T47D (cell line): Measurements from ENCODE around the gene KLF15.

ENCODE experiments used
- DNase-seq, 2 experiments: peaks; one replicate each; pipeline versions ENCODE4 v3.0.0 to v3.0.0-alpha.2; 2011 to 2012; ENCODE audit warnings: low read depth in 1 of 2, low spot score in 1 of 2
- JUND ChIP-seq: IDR thresholded peaks from 2 replicates; pipeline ENCODE4 v1.6.1; 2012; ENCODE audit warnings: low read depth
- in situ Hi-C: cut with HindIII; loops from 2 replicates; pipeline ENCODE4 v1.10.0; 2016; ENCODE audit warnings: low sequenced_read_pairs, low pct_unique_long_range_greater_than_20kb

KLF15 gene

GRCh38 chr3:126365351-126366277 lies 8.4 kb upstream of the KLF15 start:
- no peak for TF ChIP-seq JUND
- in situ Hi-C loops: no loop called here
- no peak for DNase-seq

DNA sequence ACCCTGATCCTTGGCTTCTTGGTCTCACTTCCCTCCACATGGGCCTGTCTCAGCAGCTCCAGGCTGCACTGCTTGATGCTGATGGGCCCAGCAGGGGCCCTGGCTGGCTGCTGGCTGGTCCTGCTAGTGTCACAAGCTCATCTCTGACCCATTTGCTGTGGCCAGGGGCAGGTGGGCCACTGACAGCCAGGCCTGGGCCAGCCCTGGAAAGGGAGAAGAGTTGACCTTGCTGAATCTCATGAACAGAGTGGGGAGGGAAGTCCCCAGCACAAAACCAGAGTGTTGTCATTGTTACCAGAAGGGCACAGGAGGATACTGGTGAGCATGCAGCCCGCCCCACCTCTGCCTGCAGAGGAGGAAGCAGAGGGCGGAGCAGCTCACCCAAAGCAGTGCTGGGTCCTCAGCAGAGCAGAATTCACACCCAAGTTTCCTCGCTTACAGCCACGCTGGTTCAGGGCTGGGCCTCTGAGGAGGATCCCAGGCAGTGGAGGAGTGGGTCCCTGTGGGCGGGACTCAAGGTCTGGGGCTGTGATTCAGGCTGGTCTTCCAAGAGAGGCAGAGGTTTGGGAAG lies 7.6 kb upstream of the KLF15 start:
- DNase-seq: no peak
- no peak for TF ChIP-seq JUND
- in situ Hi-C loops: no loop called here

DNA sequence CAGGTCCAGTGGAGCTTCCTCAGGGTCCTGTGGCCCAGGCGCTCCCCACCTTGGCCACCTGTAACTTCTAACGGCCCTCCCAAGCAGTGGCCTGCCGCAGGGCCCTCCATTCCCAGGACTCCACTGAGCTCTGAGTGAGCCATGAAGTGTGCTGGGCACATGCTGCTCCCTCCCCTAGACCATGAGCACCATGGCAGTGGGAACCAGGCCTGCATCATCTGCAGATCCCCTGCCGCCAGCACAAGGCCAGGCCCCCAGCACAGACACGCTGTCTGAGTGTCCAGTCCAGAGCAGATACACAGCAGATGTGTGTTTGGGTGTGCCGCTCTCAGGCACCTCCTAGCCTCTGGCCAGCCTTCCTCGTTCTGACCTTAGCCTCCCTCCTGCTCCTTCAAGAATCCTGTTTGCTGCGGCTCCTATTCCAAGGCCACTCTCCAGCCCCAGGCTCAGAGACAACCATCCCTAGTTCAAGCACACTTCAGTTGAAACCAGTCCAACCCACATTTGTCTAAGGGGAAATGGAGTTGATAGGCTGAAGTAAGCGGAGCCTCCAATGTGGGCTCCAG lies 7.0 kb upstream of the KLF15 start:
- no peak for TF ChIP-seq JUND
- in situ Hi-C loops: no loop called here
- DNase-seq: no peak

DNA sequence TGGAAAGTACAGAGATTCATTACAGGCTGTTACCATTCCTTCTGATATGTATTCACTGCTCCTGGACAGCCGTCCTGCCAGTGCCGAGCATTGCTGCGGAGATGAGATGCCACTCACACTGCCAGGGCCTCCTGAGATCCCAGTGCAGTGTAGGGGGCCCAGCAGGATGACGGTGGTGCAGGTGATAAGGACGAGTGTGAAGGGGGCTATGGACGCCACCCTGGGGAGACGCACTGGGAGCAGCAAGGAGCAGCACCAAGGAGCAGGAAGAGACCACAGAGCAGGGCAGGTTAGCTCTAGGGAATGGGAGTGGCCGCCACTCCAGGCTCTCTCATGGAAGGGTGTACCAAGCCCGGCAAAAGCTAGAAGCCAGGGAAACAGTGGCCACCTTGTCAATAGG lies 4.0 kb upstream of the KLF15 start:
- in situ Hi-C loops: no loop called here
- TF ChIP-seq JUND: no peak
- DNase-seq: no peak

DNA sequence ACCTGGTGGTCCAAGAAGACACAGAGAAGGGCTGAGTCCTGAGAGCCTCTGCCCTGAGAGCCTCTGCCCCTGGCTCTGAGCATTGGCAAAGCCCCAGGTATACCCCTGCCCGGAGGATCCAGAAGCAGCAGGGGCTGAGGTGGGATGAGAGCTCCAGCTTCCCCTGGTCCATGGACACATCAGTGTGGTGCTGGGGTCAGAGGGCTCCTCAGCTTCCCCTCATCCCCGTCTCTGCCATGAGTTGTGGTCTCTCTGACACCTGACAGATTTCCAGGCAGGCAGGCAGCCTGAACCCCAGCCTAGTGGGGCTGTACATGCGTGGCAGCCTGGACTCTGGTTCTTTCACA lies 3.5 kb upstream of the KLF15 start:
- no peak for DNase-seq
- in situ Hi-C loops: no loop called here
- no peak for TF ChIP-seq JUND

DNA sequence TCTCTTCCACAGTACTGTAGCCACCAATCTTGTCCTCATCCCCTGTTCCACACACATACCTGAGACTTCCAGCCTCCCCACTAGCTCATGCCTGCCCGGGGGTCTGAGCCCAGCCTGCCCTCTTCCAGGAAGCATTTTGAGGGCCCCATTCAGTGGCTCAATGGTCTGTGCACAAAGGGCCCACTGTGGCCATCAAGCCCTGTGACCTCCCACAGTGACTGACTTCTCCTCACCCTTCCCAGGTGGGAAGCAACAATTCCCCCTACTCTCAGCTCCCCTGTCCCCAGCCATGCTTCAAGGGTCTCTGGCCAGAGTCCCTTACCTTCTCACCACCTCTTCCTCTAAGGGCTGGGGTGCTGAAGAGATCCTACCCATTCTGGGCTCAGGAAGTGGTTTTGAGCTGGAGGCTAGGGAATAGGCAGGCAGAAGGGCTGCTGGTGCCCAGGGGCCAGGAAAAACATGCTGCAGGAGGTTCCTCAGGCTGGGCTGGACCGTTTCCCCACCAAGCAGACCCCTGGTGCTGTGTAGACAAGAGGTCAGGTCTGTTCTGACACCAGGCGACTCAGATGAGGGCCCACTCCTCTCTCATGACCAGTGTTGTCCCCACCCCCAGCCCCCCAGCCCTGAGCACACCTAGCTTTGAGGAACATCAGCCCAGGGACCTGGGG lies 3.0 kb upstream of the KLF15 start:
- DNase-seq: no peak
- in situ Hi-C loops: no loop called here
- TF ChIP-seq JUND: no peak

DNA sequence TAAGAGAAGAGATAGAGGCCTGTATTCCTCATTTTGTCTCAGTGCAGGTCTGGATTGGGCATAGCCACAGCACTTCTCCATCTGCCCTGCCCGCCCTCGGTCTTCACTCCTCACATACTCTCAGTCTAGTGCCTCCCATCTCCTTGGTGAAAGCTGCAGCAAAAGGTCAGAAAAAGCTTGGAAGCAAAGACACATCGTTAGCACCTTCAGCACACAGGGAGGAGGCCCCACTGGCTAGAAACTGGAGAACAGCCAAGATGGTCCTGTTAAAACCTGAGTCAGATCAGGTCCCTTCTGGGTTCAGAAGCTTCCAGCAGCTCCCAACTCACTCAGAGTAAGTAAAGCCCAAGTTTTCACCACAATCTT lies 1.6 kb upstream of the KLF15 start:
- DNase-seq: no peak
- no peak for TF ChIP-seq JUND
- in situ Hi-C loops: no loop called here

DNA sequence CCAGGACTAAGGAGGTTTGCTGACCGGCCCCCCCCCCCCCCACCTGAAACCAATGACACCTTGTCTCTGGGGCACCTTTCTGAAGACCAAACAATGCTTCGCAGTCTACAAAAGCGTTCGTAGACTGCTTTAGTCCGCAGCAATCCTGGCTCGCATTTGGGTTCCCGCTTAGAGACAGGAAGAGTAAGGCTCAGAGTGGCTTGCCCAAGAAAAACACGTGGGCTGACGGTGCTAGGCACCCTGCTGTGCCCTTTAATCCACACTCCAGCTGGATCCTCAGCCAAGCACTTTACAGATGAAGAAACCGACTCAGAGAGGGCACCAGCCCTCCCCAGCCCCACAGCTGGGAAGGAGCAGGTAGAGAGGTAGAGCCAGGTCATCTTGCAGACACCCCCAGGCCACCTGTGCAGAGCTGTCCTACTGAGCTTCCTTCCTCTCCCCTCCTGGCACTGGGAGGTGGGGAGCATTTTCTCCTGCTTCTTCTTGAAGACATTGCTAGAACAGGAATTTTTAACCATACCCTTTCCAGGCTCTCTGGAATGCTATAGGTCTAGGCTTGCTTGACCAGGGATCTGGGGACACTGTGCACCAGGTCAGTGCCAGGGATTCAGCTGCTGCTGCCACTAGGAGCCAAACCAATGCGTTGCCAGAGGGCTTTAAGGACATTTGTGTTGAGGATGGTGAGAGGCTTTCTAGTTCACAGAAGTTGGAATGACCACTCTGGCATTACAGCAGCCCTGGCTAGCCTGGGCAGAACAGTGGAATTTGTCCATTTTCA lies 1.0 kb upstream of the KLF15 start:
- no peak for TF ChIP-seq JUND
- in situ Hi-C loops: no loop called here
- no peak for DNase-seq

DNA sequence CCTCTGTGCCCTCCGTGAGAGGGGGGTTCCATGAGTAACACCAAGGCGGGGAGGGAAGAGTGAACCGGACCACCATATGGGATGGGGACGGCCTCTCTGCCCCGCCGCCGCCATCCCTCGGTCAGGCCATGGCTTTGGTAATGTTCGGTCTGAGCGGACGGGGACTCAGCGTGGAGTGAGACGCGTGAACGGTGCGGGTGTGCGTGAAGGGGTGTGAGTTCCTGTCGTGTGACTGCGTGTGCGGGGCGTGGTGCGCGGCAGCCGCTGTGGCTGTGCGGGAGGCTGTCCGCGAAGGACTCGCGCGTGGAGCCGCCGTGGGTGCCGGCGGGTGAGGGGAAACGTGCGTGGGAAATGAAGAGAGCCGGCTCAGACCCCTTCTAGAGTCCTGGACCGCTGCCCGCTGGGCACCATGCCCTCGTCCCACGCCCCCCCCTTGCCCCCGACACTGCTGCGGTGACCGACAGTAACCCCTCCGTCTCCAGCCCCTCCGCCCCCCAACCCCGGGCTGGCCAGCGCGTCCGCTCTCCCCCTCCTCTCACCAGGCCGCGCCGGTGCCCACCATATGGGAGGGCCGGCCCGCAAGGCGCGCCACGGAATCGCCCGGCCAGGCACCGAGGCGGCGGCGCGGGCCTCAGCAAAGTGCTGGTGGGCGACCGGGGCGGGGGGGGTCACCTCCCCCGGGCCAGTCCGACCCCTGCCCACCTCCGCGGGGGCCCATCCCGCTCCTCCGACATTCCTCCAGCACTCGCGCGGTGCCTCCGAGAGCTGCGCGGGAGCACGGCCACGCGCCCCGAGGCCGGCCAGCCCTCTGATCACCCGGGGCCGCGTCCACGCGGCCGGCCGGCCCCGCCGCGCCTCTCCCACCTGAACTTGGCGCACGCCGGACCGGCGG lies 589 bp downstream of the KLF15 start:
- peak in 1 of 2 experiments; percentile 37 for DNase-seq
- in situ Hi-C loops: no loop called here
- no peak for TF ChIP-seq JUND

GRCh38 chr3:126355777-126356372 lies 1.3 kb downstream of the KLF15 start:
- in situ Hi-C loops: no loop called here
- TF ChIP-seq JUND: no peak
- peak; percentile 31 to 75 for DNase-seq

DNA sequence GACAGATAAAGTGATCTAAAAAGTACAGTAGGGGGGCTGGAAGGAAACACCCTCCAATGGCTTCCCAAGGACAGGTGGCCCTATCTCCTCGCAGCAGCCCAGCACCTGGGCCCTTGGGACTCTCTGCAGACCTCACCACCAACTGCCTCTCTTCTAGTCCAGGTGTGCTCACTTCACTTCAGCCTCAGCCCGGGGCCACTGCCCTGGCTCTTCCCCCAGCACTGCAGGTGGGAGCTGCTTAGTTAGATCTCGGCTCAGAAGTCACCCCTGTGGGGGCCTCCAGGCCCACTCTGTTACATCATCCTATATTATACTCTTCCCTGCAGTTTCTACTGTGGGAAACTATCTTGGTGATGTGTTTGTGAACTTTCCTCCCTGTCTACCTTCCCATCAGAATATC lies 2.0 kb downstream of the KLF15 start:
- TF ChIP-seq JUND: no peak
- in situ Hi-C loops: no loop called here
- no peak for DNase-seq
